GM21717 (cell line): ENCODE measurements around the gene RASAL2.
"Not testable (repeated sequence)": the region's sequence is repeated elsewhere in the genome, so short reads cannot be mapped to it uniquely, and the experiment has no call there.

Experiments used
- ATAC-seq: cut with Tn5 transposase; IDR thresholded peaks from one replicate; pipeline ENCODE4 v1.9.1; 2021; ENCODE audit warnings: mild to moderate bottlenecking, moderate library complexity; ENCODE audit not compliant: unreplicated experiment

The RASAL2 gene

DNA sequence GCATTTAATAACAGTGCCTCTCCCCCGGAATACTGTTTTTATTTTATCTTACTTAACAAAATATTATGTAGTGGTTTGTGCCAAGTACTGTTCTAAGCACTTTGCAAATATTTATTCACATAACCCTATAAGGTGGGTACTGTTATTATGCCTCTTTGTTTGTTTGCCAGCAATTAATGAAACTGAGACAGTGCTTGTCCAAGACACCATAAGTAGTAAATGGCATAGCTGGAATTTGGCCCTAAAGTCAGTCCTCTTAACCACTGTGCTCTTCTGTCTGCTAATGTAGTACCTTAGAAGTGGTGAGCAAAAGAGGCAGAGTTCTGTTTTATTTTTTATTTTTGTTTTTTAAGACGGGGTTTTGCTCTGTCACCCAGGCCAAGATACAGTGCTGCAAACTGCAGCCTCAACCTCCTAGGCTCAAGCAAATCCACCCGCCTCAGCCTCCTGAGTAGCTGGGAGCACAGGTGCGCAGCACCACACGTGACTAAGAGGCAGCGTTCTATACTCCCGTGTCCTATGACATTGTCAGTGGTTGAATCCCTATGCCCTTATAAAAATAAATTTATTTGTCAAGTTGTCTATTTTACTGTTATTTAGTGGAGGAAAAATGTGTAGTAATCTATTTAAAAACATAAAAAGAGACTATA lies 237.1 kb downstream of the RASAL2 start:
- ATAC-seq: no peak

DNA sequence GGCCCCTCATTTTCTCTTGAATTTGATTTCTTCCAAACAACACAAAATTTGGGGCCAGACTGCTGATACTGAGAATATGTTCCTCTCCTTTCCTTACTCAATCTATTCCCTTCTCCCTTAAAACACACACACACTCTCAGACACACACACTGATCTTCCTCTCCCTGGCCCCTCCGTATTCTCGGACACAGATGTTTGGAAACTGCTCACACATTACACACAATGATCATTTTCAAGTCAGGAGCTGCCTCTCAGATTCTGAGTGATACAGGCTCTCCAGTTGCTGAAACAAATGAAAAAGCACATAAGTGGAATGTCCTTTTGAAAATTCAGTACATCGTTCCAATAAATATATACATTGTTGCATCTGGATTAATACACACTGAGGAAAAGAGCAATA lies 241.5 kb downstream of the RASAL2 start:
- ATAC-seq: no peak

DNA sequence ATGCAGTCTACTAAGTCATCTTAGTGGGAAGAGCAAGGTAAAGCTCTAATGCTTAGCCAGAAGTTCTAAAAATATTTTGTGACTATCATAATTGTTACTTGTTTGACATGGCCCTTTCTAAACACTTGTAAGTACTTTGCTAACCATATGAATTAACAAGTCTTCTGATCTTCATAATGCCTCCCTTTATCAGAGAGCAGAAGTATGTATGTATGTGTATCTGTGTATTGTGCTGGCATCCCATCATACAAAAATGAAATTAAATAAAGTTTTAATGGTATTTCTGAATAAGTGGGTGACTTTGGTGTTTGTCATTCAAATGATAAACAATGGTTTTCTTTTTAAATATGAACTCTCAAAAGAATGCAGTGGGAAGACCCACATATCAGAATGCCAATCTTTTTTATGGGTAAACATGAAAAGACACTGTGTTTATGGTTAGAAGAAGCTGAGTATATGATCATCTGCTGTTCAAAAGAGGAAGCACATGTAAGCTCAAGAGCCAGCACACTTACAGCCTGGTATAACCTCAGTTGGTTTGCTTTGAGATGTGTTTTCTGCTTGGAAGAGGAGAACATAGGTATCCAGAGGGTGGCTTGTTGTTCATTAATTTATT lies 243.3 kb downstream of the RASAL2 start:
- ATAC-seq: no peak

DNA sequence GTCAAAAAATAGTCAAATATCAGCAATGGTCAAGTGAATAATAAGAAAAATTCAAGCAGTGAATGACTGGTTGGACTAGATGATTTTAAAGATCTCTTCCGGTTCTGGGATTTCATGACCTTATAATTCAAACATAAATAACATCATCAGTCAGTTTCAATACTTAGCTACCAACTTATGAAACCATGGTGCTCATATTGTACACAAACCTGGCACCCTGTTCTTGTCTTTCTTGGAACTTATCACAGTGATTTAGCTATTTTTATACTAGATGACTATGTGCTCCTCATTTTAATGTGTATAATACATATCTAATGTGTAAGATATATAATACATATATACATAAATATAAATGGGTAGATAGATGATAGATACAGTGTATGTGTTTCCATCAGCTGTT lies 245.9 kb downstream of the RASAL2 start:
- no peak for ATAC-seq

DNA sequence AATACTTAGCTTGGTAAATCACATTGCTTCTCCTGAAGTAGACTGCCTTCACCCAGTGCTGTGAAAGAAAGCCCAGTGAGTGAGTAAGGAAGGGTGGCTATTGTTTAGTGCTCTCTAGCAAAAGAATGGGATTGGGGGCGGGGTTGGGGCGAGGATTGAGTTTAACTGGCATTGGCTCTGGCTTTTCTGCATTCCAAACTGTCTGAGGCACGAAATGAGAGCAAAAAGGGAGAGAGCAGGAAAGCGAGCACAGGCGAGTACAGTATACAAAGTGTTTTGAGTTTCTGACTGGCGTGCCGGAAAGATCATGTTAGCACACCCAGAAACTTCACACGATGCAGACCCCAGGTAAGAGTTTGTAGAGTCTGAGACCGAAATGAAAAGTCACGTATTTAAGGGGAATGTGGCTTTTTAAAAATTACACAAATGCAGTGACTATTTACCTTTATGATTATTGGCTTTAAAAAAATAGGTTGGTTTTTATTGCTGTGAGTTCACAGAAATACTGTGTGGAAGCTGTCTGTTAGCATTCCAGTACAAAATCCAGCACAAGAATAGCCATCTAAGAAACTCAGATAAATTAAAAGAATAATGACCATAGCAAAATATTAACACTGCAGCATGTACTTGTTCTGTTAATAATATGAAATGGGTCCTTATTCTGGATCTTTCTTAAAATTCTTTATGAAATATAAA lies 247.5 kb downstream of the RASAL2 start:
- no peak for ATAC-seq

DNA sequence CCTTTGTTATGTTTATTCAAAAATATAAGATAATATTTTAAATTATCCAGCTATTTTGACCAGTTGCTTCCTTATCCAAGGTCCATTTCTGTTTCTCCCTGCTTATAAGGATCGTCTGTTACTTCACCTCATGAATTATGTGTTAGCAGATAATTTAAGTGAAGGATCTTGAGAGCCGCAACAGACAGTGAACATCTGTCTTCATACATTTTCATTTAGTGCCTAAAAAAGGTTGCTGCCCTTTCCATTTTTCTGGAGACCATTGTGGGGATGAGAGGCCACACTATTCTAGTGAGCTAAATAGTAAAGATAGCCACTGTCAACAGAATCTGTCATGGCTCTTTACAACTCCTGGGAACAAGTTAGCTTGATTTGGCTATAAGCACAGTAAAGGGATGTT lies 248.8 kb downstream of the RASAL2 start:
- no peak for ATAC-seq

DNA sequence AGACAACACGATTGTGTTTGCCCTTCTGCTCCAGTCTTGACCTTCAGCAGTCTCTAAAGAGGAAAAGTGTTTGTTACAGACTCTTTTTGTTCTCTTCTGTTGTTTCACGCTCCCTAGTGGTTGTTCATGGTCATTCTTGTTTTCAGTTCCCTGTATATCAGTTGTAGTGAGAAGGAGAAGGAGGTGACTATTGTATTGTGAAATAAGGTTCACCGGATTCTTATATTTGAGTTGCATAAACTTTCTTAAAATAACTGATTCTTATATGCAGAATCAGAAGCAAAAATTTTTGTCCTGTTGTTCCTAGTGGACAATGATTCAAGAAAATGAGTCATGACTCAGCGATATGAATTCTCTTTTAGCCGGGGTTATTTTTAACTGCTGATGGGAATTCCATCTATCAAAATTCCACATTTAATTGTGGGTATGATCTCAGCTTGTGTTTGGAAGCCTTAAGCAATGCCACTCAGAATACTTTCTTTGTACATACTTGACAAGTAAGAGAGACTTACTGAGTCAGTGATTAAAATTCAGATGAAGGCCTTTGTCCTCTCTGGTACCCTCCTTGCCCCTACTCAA lies 250.7 kb downstream of the RASAL2 start:
- ATAC-seq: no peak

DNA sequence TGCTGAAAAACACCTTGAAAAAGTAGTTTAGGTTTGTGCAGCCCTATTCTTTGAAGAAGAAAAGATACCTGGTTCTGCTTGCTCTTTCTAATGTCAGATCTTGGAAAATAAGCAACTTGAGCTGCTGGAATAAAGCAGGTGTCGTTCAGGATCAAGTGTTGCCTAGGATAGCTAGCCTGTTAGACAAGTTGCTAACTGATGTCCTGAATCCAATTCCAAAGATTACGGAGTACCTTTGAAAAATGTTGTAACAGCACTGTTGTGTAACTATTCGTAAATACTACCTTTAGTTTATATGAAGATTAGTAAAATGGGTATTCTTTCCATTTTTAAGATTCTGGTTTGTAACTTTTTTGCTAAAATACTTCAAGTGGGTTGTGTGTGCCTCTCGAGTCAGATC lies 251.3 kb downstream of the RASAL2 start:
- no peak for ATAC-seq

DNA sequence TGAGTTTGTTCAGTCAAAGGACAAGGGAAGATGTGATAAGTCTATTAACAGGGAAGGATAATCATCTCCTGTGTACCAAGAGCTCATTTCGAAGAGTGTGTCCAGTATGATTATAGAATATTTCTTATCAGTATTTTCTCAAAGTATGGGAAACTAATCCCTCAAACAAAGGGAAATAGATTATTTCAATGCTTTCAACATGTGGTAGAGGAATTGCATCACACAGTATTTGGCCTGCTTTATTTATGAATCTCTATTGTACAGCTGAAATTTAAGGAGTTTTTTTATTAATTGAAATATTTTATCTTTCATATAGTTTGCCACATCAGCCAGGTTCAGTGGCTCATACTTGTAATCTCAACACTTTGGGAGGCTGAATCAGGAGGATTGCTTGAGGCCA lies 251.9 kb downstream of the RASAL2 start:
- ATAC-seq: no peak

DNA sequence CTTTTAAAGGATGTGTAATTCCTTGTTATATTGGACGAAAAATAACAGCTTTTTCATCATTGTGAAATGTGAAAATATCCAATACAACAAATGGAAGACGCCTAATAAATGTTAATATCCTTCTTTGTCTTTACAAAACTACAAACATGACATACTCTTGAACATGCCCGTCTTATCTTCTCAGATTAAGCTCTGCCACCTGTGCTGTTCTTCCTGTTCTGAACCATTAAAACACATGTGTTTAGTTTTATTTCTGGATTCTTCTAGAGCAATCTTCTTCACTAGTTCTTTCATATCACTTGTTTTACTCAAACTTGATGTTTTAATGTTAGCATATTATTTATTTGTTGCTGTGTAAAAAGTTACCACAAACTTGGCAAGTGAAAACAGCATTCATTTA lies 255.9 kb downstream of the RASAL2 start:
- no peak for ATAC-seq

DNA sequence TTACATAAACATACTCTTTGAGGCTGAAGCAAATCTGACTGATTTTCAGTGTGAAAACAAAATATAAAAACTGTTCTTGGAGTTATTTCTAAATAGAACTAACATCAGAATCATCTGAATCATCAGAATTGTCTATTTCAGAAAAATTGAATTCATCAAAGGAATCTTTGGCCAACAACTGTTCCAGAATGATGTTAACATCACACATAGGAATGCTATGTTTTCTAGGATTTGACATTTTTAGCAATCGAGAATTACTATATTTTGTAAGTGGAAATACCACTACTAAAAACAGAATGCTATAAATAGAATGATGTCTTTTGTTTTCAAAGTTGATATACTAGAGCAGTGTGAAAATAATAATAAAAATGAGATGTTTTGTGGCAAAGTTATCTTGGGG lies 258.0 kb downstream of the RASAL2 start:
- ATAC-seq: not testable (repeated sequence)

DNA sequence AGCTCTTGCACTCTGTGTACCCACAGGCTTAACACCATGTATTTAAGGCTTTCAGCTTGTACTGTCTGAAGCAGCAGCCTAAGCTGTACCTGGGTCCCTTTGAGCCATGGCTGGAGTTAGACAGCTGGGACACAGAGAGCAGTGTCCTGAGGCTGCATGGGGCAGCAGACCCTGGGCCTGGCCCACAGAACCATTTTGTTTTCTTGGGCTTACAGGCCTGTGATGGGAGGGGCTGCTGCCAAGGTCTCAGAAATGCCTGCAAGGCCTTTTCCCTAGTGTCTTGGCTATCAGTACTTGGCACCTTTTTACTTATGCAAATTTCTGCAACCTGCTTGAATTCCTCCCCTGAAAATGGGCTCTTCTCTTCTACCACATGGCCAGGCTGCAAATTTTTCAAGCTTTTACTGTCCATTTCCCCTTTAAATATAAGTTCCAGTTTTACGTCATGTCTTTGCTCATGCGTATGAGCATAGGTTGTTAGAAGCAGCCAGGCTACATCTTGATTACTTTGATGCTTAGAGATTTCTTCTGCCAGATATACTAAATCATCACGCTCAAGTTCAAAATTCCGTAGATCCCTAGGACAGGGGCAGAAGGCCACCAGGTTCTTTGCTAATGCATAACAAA lies 259.0 kb downstream of the RASAL2 start:
- no peak for ATAC-seq

DNA sequence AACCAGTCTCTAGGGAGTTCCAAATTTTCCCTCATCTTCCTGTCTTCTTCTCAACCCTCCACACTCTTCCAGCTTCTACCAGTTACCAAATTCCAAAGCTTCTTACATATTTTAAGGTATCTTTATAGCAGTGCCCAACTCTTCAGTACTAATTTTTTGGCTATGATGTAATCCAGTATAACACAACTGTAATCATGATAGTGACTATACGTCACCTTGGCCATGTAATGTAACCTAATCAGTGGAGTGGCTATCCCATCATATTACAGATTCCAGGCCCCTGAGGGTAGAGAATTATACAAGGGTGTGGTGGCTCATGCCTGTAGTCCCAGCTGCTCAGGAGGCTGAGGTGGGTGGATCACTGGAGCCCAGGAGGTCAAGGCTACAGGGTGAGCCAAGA lies 259.6 kb downstream of the RASAL2 start:
- ATAC-seq: no peak

DNA sequence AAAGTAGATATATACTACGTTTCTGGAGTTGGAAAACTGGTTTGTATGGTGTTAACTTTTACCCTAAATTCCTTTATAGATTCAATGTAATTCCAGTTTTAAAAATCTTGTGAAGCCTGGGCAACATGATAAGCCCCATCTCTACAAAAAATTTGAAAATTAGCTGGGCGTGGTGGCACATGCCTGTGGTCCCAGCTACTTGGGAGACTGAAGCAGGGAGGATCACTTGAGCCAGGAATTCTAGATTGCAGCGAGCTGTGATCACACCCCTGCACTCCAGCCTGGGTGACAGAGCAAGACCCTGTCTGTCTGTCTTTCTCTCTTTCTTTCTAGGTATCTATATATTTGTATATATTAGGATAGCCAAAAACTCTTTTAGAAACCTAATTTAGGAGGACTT lies 260.9 kb downstream of the RASAL2 start:
- ATAC-seq: no peak

DNA sequence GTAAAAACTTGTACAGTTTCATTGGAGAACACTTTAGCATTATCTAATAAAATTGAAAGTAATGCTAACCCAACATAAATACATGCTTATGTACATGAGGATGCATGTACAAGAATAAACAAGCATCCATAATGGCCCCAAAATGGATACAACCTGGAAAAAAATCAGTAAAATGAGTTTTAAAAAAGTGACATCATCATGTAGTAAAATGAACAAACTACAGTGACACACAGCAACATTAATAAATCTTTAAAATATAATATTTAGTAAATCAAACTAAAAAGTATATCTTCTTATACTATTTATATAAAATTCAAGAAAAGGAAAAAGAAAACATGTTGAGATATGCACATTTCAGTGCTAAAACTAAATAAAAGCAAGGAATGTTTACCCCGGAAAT lies 262.4 kb downstream of the RASAL2 start:
- no peak for ATAC-seq

DNA sequence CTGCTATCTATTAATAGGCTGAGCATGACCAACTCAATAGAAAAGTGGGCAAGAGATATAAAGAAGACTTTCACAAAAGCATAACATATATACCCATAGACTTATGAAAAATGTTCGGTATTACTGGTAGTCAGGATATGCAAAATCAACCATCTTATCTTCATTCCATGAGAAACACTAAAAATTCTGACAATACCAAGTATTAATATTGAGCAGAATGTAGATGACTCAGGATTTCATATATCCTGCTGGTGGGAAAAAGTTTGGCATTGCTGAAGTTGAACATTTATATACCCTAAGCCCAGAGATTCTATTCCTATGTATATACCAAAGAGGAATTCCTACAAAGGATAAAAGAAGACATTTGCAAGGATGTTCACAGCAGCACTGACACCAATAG lies 264.6 kb downstream of the RASAL2 start:
- no peak for ATAC-seq

DNA sequence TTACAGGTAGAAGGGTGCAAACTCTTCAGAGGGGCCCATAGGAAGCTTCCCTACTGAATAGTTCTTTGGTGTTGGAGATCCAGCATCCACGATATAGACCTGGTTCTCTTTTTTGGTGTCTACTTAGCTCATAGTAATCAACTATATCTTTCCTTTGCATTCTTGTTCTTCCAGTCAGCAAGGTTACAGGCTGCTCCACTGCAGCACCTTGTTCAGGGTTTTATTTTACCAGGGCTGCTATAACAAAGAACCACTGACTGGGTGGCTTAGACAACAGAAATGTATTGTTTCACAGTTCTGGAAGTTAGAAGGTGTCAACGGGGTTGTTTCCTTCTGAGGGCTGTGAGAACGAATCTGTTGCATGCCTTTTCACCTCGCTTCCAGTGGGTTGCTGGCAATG lies 266.5 kb downstream of the RASAL2 start:
- ATAC-seq: no peak

DNA sequence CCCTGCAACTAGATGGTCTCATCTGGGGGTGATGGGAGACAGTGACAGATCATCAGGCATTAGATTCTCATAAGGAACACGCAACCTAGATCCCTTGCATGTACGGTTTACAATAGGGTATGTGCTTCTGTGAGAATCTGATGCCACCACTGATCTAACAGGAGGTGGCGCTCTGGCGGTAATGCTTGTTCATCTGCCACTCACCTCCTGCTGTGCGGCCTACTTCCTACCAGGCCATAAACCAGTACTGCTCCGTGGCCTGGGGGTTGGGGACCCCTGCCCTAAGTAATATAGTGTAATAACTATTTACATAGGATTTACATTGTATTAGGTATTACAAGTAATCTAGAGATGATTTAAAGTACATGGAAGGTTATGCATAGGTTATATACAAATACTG lies 267.9 kb downstream of the RASAL2 start:
- ATAC-seq: no peak

DNA sequence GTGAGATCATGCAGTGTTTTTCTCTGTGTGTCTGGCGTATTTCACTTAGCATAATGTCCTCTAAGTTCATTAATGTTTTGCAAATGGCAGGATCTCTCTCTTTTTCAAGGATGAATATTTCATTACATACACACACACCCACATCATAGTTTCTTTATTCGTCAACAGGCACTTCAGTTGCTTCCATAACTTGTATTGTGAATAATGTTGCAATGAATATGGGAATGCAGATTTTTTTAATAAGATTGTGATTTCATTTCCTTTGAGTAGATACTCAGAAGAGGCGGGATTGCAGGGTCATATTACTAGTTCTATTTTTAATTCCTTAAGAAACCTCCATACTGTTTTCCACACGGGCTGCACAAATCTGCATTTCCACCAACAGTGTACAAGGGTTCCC lies 268.8 kb downstream of the RASAL2 start:
- no peak for ATAC-seq

DNA sequence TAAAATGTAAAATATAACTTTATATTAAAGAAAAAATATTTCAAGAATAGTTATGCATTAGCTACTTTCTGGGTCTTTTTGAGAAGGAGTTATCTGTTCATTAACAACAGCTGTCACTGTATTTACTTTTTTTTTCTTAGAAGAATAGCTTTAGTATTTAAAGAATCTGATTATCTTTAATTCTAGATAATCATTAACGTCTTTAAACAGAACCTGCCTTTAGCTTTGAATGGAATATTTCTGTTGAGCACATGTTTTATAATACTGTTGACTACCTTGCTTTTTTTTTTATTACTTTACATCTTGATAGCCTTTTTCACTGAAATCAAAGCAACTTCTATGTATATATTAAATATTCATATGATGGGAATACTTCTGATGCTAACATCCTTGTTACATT lies 270.9 kb downstream of the RASAL2 start:
- no peak for ATAC-seq

DNA sequence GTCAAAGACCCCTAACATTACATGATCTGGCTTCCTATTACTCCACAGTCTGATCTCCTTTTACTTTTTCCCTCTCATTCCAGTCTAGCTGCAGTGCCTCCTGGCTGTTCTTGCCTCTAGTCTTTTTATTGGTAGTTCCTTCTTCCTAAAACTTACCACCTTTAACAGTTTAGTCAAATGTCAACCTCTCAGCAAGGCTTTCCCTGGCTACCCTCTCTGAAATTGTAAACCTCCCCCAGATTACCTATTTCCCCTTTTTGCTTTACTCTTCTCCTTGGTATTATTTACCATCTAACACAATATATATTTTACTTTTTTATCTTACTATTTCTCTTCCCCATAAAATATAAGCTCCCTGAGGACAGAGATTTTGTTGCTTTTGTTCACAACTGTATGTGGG lies 273.2 kb downstream of the RASAL2 start:
- no peak for ATAC-seq

DNA sequence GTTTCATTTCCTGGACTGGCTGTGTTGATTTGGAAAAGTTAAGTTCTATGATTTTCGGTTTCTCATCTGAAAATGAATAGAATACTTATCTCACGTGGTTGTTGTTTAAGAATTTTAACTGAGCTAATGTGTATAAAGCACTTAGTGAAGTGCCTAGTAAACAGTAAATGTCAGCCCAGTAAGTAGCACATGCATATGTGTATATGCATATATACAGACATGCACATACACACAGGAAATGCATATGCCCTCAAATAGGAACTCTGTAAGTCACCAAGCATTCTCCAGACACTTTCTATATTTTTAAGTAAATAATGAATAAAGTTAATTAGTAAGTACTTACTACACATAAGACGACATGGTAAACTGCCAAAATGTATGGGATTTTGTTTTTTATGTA lies 274.3 kb downstream of the RASAL2 start:
- ATAC-seq: no peak
